Keratinocyte (primary cell): ENCODE measurements around the gene SCARF2. TPM values are rescaled to one million over a fixed set of nuclear protein-coding genes. Genes with fewer than 3 reads are reported as not detected.

Experiments
- DNase-seq: peaks from one replicate; pipeline ENCODE4 v3.0.0-alpha.2; 2011; ENCODE audit warnings: low read depth, missing footprints, low spot score
- FAIRE-seq: peaks from 2 replicates; lab custom pipeline; 2011; peaks lifted over from hg19 to GRCh38; lab: Jason Lieb, UNC
- H2AFZ ChIP-seq: 2 replicates; pipeline ENCODE4 v1.6.0; 2012; ENCODE audit warnings: low read length, control low read depth, inconsistent platforms; ENCODE audit not compliant: control insufficient read depth
- H3K27ac ChIP-seq: 2 replicates; pipeline ENCODE4 v1.5.1; 2011; ENCODE audit warnings: low read length; ENCODE audit not compliant: control insufficient read depth, insufficient read depth
- H3K27me3 ChIP-seq: 3 replicates; pipeline ENCODE4 v1.6.0; 2011; ENCODE audit warnings: low read length; ENCODE audit not compliant: control insufficient read depth, insufficient read depth; ENCODE audit errors: extremely low read depth
- H3K36me3 ChIP-seq, 2 experiments: 2 replicates in 1 of 2; 3 replicates in 1 of 2; pipeline ENCODE4 v1.5.1; 2011; ENCODE audit warnings: low read length in 2 of 2, mild to moderate bottlenecking in 1 of 2; ENCODE audit not compliant: control insufficient read depth in 2 of 2, insufficient read depth in 2 of 2; ENCODE audit errors: extremely low read depth in 1 of 2
- H3K4me1 ChIP-seq: 3 replicates; pipeline ENCODE4 v1.5.1; 2011; ENCODE audit warnings: low read length; ENCODE audit not compliant: control insufficient read depth, insufficient read depth; ENCODE audit errors: extremely low read depth
- H3K4me2 ChIP-seq: 3 replicates; pipeline ENCODE4 v1.6.0; 2011; ENCODE audit warnings: low read depth, low read length; ENCODE audit not compliant: control insufficient read depth, insufficient read depth; ENCODE audit errors: extremely low read depth
- H3K4me3 ChIP-seq, 3 experiments: fragments of 200-600 bp in 1 of 3; sonication (generic) in 1 of 3; 2 replicates in 2 of 3; 3 replicates in 1 of 3; pipeline ENCODE4 v1.5.1; 2011 to 2016; ENCODE audit warnings: low read length in 3 of 3, mild to moderate bottlenecking in 3 of 3, control low read depth in 2 of 3, inconsistent platforms in 1 of 3, low read depth in 1 of 3, mixed read lengths in 1 of 3, mixed run types in 1 of 3, moderate library complexity in 1 of 3; ENCODE audit not compliant: control insufficient read depth in 2 of 3, insufficient read depth in 2 of 3; ENCODE audit errors: extremely low read depth in 1 of 3
- H3K79me2 ChIP-seq: 2 replicates; pipeline ENCODE4 v1.6.0; 2012; ENCODE audit warnings: low read length; ENCODE audit not compliant: control insufficient read depth, insufficient read depth
- H3K9ac ChIP-seq: 3 replicates; pipeline ENCODE4 v1.6.0; 2011; ENCODE audit warnings: low read length; ENCODE audit not compliant: control insufficient read depth, insufficient read depth; ENCODE audit errors: extremely low read depth
- H3K9me1 ChIP-seq: 3 replicates; pipeline ENCODE4 v1.6.0; 2011; ENCODE audit warnings: low read length; ENCODE audit not compliant: control insufficient read depth, insufficient read depth; ENCODE audit errors: extremely low read depth
- H3K9me3 ChIP-seq: 2 replicates; pipeline ENCODE4 v1.5.1; 2012; ENCODE audit warnings: low read depth, low read length; ENCODE audit not compliant: control insufficient read depth
- H4K20me1 ChIP-seq: 3 replicates; pipeline ENCODE4 v1.6.0; 2011; ENCODE audit warnings: low read length; ENCODE audit not compliant: control insufficient read depth, insufficient read depth; ENCODE audit errors: extremely low read depth
- EZH2 ChIP-seq: IDR thresholded peaks from one replicate; pipeline ENCODE4 v1.6.1; 2012; ENCODE audit warnings: inconsistent platforms, mild to moderate bottlenecking, low read length, moderate library complexity
- dilution Hi-C: fragments of 300-500 bp; cut with MboI; formaldehyde crosslinking; loops from one replicate; pipeline ENCODE4 v1.7.0; 2020; ENCODE audit warnings: low sequenced_read_pairs; ENCODE audit not compliant: extremely low pct_ligation_motif_present
- polyA plus RNA-seq, 5 experiments: library from polyadenylated mRNA; depleted of rRNA in 3 of 5; stranded (reverse) in 3 of 5; stranded (forward) in 1 of 5; unstranded in 1 of 5; fragments of >200 nt; gene quantifications; 1 replicate in 1 of 5; 2 replicates in 3 of 5; 3 replicates in 1 of 5; pipeline versions ENCODE4 v1.2.1 to v1.2.3, GENCODE V29; 2011 to 2012; ENCODE audit warnings: missing spikeins in 2 of 5, low read depth in 1 of 5, low replicate concordance in 1 of 5
- TF ChIP-seq, protein P1 (sequence below), 3 experiments: IDR thresholded peaks in 1 of 3; conservative IDR thresholded peaks in 1 of 3; optimal IDR thresholded peaks in 1 of 3; 2 replicates in 2 of 3; 3 replicates in 1 of 3; pipeline versions ENCODE3 to v1.5.1; 2011; ENCODE audit warnings: low read length in 3 of 3, mild to moderate bottlenecking in 3 of 3, moderate library complexity in 2 of 3, control low read depth in 1 of 3, inconsistent platforms in 1 of 3; ENCODE audit not compliant: insufficient read depth in 2 of 3; ENCODE audit errors: extremely low read depth in 1 of 3

SCARF2 gene
- polyA plus RNA-seq, 1 donor (not counting 4 experiments of a cell fraction or from before 2014, with no cell fraction given) = 0.05 TPM

DNA sequence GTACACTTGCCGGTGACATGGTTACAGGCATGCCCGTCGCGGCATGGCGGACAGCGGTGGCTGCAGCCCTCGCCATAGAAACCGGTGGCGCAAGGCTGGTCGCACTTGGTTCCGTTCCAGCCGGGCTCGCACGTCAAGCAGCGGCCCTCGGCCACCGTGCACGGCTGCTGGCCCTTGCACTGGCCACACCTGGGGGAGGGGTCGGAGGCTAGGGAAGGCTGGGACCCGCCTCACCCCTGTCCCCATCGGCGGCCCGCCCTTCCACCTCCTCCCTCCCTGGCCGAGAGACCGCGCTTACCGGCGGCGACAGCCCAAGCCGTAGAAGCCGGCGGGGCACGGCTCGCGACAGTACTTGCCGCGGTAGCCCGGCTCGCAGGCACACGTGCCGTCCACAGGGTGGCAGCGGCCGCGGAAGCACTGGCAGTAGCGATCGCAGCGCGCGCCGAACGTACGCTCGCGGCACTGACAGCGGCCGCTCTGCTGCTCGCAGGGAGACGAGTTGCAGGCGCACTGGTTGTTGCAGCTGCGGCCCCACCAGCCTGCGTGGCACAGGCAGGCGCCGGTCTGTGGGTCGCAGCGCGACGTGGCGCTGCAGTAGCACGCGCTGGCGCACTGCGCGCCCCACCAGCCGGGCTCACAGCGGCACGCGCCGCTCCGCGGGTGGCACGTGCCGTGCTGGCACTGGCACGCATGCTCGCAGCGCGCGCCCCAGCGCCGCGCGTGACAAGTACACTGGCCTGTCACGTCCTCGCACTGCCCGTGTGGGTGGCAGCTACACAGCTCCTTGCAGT is 6.7 kb downstream of the SCARF2 start:
- dilution Hi-C loops = no loop called here
- Histone ChIP-seq H3K4me1 (peaks cover 21% of the 10 kb centered on the region), H3K27me3 (peaks cover 89% of the 10 kb centered on the region), H3K4me3 (peak overlapping the region in 1 of 3 experiments; percentile 48), H2AFZ (peak overlapping the region; percentile 23), H3K9ac (no peak overlapping the region), H3K79me2 (no peaks in the 10 kb centered on the region), H3K36me3 (no peaks in the 10 kb centered on the region), H3K9me3 (no peaks in the 10 kb centered on the region), H4K20me1 (peaks cover 6% of the 10 kb centered on the region), H3K9me1 (no peaks in the 10 kb centered on the region), H3K4me2 (peak overlapping the region; percentile 89), H3K27ac (no peak overlapping the region)
- DNase-seq = no peak
- TF ChIP-seq, protein P1, sequence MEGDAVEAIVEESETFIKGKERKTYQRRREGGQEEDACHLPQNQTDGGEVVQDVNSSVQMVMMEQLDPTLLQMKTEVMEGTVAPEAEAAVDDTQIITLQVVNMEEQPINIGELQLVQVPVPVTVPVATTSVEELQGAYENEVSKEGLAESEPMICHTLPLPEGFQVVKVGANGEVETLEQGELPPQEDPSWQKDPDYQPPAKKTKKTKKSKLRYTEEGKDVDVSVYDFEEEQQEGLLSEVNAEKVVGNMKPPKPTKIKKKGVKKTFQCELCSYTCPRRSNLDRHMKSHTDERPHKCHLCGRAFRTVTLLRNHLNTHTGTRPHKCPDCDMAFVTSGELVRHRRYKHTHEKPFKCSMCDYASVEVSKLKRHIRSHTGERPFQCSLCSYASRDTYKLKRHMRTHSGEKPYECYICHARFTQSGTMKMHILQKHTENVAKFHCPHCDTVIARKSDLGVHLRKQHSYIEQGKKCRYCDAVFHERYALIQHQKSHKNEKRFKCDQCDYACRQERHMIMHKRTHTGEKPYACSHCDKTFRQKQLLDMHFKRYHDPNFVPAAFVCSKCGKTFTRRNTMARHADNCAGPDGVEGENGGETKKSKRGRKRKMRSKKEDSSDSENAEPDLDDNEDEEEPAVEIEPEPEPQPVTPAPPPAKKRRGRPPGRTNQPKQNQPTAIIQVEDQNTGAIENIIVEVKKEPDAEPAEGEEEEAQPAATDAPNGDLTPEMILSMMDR (optimal IDR thresholded peaks at IDR 0.05 in 1 of 3, IDR thresholded peaks at IDR 0.05 in 1 of 3, conservative IDR thresholded peaks at IDR 0.05 in 1 of 3; ENCODE audit: extremely low read depth in 1 of 3, insufficient read depth in 2 of 3, low read length in 3 of 3) = peak; percentile 20 to 71 (median 45)
- peak; percentile 81 for TF ChIP-seq EZH2
- no peak for FAIRE-seq

- peaks cover 21% of the 10 kb centered on the region for H3K4me1 ChIP-seq
Observed at GRCh38 chr22:20430101-20430719, 7.4 kb downstream of the SCARF2 start.

More at GRCh38 chr22:20430101-20430719, 7.4 kb downstream of the SCARF2 start:
- H3K4me2 ChIP-seq = peak overlapping the region; percentile 89
- no peak overlapping the region for H3K9ac ChIP-seq
- H3K9me3 ChIP-seq = no peaks in the 10 kb centered on the region
- dilution Hi-C loops = no loop called here
- FAIRE-seq (no peak), DNase-seq (no peak)
- H3K79me2 ChIP-seq = no peaks in the 10 kb centered on the region
- H3K36me3 ChIP-seq = no peaks in the 10 kb centered on the region
- peaks cover 6% of the 10 kb centered on the region for H4K20me1 ChIP-seq
- TF ChIP-seq, protein P1 (optimal IDR thresholded peaks at IDR 0.05 in 1 of 3, IDR thresholded peaks at IDR 0.05 in 1 of 3, conservative IDR thresholded peaks at IDR 0.05 in 1 of 3; ENCODE audit: extremely low read depth in 1 of 3, insufficient read depth in 2 of 3, low read length in 3 of 3) = no peak
- peak; percentile 96 for TF ChIP-seq EZH2
- H2AFZ ChIP-seq = peak overlapping the region; percentile 23
- peaks cover 86% of the 10 kb centered on the region for H3K27me3 ChIP-seq
- H3K9me1 ChIP-seq = no peaks in the 10 kb centered on the region
- H3K4me3 ChIP-seq = peak overlapping the region in 2 of 3 experiments; percentile 48 to 67
- no peak overlapping the region for H3K27ac ChIP-seq
